NCI-H2107 treated with DMSO at 0.1 percent for 48 hours (cell line): ENCODE data around the gene MLIP.
"Not testable (repeated sequence)": the region's sequence is repeated elsewhere in the genome, so short reads cannot be mapped to it uniquely, and the experiment has no call there.

Source experiments
- DNase-seq: peaks from one replicate; lab custom pipeline; 2025; ENCODE audit not compliant: unreplicated experiment; lab: John Stamatoyannopoulos, UW

The MLIP gene, protein sequence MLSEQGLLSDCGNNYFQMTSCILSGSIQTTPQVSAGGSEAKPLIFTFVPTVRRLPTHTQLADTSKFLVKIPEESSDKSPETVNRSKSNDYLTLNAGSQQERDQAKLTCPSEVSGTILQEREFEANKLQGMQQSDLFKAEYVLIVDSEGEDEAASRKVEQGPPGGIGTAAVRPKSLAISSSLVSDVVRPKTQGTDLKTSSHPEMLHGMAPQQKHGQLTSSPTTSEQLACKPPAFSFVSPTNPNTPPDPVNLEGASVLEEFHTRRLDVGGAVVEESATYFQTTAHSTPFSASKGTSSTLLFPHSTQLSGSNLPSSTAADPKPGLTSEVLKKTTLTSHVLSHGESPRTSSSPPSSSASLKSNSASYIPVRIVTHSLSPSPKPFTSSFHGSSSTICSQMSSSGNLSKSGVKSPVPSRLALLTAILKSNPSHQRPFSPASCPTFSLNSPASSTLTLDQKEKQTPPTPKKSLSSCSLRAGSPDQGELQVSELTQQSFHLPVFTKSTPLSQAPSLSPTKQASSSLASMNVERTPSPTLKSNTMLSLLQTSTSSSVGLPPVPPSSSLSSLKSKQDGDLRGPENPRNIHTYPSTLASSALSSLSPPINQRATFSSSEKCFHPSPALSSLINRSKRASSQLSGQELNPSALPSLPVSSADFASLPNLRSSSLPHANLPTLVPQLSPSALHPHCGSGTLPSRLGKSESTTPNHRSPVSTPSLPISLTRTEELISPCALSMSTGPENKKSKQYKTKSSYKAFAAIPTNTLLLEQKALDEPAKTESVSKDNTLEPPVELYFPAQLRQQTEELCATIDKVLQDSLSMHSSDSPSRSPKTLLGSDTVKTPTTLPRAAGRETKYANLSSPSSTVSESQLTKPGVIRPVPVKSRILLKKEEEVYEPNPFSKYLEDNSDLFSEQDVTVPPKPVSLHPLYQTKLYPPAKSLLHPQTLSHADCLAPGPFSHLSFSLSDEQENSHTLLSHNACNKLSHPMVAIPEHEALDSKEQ

DNA sequence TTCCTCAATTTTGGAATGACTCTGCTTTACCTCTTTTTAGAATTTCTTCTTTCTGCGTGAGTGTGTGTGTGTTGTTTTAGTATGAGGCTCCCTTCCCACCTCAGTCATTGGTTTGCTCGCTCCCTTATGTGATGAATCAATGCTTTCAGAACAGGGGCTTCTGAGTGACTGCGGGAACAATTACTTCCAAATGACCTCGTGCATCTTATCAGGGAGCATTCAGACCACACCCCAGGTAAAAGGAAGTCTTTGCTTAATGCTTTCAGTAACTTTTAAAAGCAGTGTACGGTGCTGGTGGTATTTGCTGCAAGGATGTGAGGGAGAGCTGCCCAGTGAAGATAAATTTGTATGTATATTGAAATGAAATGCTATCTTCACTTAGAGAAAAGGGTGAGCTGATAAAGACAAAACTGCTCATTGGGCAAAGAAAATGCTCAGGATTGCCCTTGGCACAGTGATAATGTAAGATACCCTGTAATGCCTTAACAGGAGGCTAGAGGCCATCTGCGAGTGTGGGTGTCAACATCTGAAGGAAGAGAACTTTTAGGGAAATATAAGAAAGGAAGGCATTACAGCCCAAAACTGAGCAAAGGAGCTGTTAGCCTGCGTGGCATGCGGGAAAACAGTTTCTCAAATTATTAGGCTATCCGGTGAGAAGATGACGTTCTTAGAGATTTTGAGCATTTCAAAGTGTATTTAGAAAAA is at the start of gene MLIP:
MLIP (plus strand) TSS at position 103 of the 705 bp plus-strand sequence; CDS start at position 140, 37 bp downstream.
- DNase-seq: no peak

DNA sequence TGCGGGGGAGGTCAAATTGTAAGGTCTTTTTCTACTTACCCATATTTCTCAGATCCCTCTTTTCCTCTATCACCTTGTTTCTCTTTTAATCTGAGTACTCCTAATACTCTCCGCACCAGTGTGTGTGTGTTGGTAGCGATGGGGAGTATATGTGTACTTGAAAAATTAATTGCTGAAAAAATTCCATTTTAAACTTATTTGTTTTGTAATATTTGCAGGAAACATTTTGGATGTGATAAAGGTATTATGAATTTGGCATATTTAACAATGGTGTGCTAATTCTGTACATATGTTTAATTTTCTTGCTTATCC is 48.1 kb upstream of the MLIP start:
- no peak for DNase-seq

DNA sequence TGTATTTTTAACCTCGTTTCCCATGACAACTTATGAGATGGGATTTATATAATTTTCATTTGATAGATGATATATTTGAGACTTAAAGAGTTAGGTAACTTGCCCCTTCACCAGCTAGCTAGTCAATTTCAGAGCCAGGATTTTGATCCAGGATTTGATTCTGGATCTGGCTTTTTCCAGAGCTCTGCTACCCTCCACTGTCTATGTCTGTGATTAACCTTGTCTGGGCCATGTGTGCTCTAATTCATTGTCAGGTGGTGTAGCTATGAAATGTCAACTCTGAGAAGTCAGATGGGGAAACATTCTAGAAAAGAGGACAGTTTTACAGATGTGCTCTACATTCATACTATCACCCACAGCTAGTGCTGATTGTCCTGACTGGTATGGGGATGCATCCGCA is 42.5 kb upstream of the MLIP start:
- no peak for DNase-seq

- no peak for DNase-seq
Observed at GRCh38 chr6:54070025-54070424, 41.2 kb upstream of the MLIP start.

GRCh38 chr6:54071821-54072340 is 39.4 kb upstream of the MLIP start:
- DNase-seq: no peak

- DNase-seq: no peak
Observed at GRCh38 chr6:54072635-54073313, 38.5 kb upstream of the MLIP start.

- no peak for DNase-seq
Observed at GRCh38 chr6:54073487-54073886, 37.8 kb upstream of the MLIP start.

- no peak for DNase-seq
Observed at GRCh38 chr6:54074109-54074508, 37.1 kb upstream of the MLIP start.

GRCh38 chr6:54074578-54075195 is 36.6 kb upstream of the MLIP start:
- no peak for DNase-seq

GRCh38 chr6:54076159-54076789 is 35.0 kb upstream of the MLIP start:
- no peak for DNase-seq

DNA sequence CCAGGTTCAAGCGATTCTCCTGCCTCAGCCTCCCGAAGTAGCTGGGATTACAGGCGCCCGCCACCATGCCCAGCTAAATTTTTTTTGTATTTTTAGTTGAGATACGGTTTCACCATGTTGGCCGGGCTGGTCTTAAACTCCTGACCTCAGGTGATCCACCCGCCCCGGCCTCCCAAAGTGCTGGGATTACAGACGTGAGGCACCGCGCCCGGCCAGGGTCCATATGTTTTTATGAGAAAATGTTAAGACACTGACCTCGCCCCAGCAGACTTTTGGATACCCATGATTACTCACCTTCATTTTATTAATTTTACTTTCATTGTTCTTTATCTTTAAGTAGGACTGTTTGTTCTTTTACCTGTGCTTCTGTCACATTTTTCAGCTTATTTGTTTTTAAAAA is 29.7 kb upstream of the MLIP start:
- DNase-seq: not testable (repeated sequence)

- DNase-seq: no peak
Observed at GRCh38 chr6:54083287-54083686, 28.0 kb upstream of the MLIP start.

GRCh38 chr6:54084231-54084630 is 27.0 kb upstream of the MLIP start:
- no peak for DNase-seq

GRCh38 chr6:54085047-54085446 is 26.2 kb upstream of the MLIP start:
- DNase-seq: no peak

DNA sequence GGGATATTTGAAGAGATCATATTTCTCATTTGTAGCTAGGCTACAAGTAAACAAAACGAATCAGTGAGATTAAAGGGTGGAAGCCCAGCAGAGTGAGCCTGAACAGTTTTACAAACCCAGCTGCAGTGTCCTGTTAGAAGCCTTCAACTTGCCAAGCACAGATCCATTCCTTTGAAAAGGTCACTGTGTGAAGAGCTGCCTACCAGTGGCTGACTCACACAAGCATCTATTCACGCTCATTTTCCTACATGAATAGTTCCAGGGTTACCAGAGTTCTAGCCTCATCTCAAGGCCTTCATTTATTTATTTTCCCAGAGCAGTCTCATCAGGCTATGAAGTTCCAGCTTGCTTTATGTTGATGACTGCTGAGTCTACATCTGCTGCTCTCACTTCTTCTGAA is 25.7 kb upstream of the MLIP start:
- DNase-seq: no peak

DNA sequence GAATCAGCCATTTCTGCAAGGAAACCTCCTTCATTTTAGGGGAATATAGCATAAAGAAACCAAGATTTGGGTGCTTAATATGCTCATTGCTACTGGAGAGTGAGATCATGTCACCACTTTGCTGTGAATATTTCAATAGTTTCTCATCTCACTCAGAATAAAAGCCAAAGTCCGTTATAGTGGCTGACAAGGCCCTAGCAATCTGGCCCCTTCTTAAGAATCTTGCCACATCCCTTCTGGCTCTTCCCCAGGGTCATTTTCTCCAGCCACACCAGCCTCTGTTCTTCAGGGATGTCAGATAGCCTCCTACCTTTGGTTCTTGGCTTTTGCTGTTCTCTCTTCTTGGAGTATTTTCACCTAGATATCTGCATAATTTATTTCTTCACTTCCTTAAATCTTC is 24.8 kb upstream of the MLIP start:
- no peak for DNase-seq

DNA sequence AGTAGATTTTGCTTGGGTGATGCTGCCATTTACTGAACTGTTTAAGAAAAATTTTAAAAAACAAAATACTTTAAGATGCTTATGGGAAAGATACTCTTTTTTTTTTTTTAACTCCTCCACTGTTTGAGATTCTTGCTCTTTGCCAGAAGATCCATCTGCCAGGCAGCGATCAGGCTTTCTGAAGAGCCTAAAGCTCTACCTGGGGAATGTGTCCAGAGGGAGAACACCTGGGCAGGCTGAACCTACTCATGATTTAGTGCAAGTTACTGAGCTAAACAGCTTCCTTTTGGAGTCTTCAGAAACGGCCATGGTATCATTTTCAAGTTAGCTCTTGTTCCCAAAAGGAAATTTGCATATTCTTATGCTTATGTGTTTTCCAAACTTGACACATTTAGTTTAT is 23.5 kb upstream of the MLIP start:
- no peak for DNase-seq

DNA sequence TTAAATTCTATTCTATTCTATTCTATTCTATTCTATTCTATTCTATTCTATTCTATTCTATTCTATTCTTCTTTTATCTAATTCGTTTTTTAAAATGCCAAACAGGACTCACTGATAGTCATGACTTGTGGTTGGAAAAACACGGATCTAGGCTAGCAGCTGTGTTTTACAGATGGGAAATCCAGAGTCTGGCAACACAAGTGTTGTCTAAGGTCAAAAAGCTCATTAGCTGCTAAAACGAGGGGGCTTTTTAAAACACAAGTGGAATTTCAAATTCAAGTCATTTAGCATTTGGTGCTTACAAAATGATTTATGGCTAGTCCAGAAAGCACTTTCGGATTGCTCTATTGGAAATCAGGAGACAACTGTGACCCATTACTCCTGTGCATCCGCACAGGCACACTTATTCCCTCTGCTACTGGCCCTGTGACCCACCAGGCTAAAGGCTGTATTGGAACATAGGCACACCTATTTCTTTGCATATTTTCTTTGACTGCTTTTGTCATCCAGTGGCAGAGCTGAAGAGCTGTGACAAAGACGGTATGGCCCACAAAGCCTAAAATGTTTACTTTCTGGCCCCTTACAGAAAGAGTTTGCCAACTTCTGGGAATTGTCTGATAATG is 17.8 kb upstream of the MLIP start:
- DNase-seq: no peak

DNA sequence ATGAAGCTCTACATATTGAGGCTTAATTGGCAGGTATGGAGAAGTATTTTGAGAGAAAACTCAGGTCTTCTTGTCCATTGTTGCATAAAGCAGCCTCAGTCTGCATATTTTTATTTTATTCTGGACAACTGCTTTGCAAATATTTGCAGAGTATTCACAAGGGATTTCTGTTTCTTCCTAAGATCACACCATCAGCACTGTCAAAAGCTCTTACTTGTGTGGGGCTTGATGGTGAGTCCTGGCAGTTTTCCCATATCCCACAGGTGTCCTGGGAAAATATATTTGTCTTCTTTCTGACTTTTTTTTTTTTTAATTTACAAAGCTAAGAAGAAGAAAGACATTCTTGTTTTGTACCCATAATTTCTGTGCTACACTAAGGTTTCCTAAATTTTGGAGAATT is 16.9 kb upstream of the MLIP start:
- DNase-seq: no peak
